HepG2 (cell line): ENCODE measurements around the gene CSTPP1. TPM values are rescaled to one million over a fixed set of nuclear protein-coding genes. Genes with fewer than 3 reads are reported as not detected.

Experiments used
- ATAC-seq: fragments of 200-7000 bp; cut with Tn5 transposase; 3 replicates; pipeline ENCODE4 v1.9.1; 2020; ENCODE audit warnings: mild to moderate bottlenecking, moderate library complexity
- BruUV-seq: library from RNA; stranded (reverse); fragments of 400-500 nt; replicated peaks from 2 replicates; lab custom pipeline; 2021; lab: Mats Ljungman, UMichigan
- CTCF ChIA-PET: fragments of 300-600 bp; formaldehyde crosslinking; extraction: SDS; loops from one replicate; lab custom pipeline; 2021; ENCODE audit warnings: low total read pairs, inconsistent platforms, low intra/inter-chr PET ratio; lab: Yijun Ruan, JAX
- POLR2A ChIA-PET: fragments of 350-600 bp; sonication (Branson Sonifier 250); formaldehyde crosslinking; loops from one replicate; lab custom pipeline; 2020; ENCODE audit warnings: antibody characterized with exemption, inconsistent platforms; lab: Yijun Ruan, JAX
- DNase-seq: peaks from one replicate; pipeline ENCODE4 v3.0.0-alpha.2; 2015; ENCODE audit warnings: low spot score
- FAIRE-seq: peaks from 3 replicates; lab custom pipeline; 2011; peaks lifted over from hg19 to GRCh38; lab: Jason Lieb, UNC
- H2AFZ ChIP-seq: one replicate; pipeline ENCODE4 v1.6.1; 2011; ENCODE audit warnings: low read length, inconsistent platforms
- H3K27ac ChIP-seq: fragments of 300-600 bp; 3 replicates; pipeline ENCODE4 v1.8.0; 2011; ENCODE audit warnings: mixed run types, mild to moderate bottlenecking, mixed read lengths, low read length, inconsistent platforms; ENCODE audit not compliant: insufficient read depth; ENCODE audit errors: extremely low read length
- H3K27me3 ChIP-seq, 2 experiments: fragments of 200-600 bp in 1 of 2; 2 replicates in 1 of 2; 3 replicates in 1 of 2; pipeline versions ENCODE4 v1.6.0 to v1.8.0; 2011; ENCODE audit warnings: low read length in 2 of 2, mild to moderate bottlenecking in 2 of 2, moderate library complexity in 2 of 2, inconsistent platforms in 1 of 2; ENCODE audit not compliant: insufficient read depth in 2 of 2, control insufficient read depth in 1 of 2
- H3K36me3 ChIP-seq, 2 experiments: fragments of 200-600 bp in 1 of 2; replicated peaks in 1 of 2; 2 replicates in 1 of 2; 3 replicates in 1 of 2; pipeline versions ENCODE4 v1.5.1 to v1.8.0; 2011; ENCODE audit warnings: low read length in 2 of 2, inconsistent platforms in 1 of 2; ENCODE audit not compliant: insufficient read depth in 2 of 2, control insufficient read depth in 1 of 2
- H3K4me1 ChIP-seq: 2 replicates; pipeline ENCODE4 v1.5.1; 2012; ENCODE audit warnings: low read length, inconsistent platforms; ENCODE audit not compliant: insufficient read depth
- H3K4me2 ChIP-seq: 2 replicates; pipeline ENCODE4 v1.6.0; 2011; ENCODE audit warnings: low read depth, low read length, inconsistent platforms
- H3K4me3 ChIP-seq, 3 experiments: fragments of 200-600 bp in 1 of 3; sonication (generic), shearing (Covaris generic) in 1 of 3; replicated peaks in 1 of 3; 2 replicates each; pipeline ENCODE4 v1.5.1; 2011 to 2016; ENCODE audit warnings: low read length in 3 of 3, inconsistent platforms in 2 of 3, low read depth in 2 of 3, mild to moderate bottlenecking in 2 of 3, control low read depth in 1 of 3, mixed read lengths in 1 of 3; ENCODE audit not compliant: insufficient read depth in 1 of 3
- H3K79me2 ChIP-seq: one replicate; pipeline ENCODE4 v1.6.1; 2011; ENCODE audit warnings: low read length, inconsistent platforms; ENCODE audit not compliant: insufficient read depth
- H3K9ac ChIP-seq: 2 replicates; pipeline ENCODE4 v1.6.0; 2011; ENCODE audit warnings: mild to moderate bottlenecking, low read depth, low read length, inconsistent platforms; ENCODE audit not compliant: insufficient read depth
- H3K9me3 ChIP-seq: 2 replicates; pipeline ENCODE4 v1.5.1; 2012; ENCODE audit warnings: mild to moderate bottlenecking, low read length
- H4K20me1 ChIP-seq: 2 replicates; pipeline ENCODE4 v1.6.0; 2011; ENCODE audit warnings: inconsistent platforms, mild to moderate bottlenecking, low read length, moderate library complexity; ENCODE audit not compliant: insufficient read depth
- ELF1 ChIP-seq: sonication (generic); formaldehyde crosslinking; IDR thresholded peaks from 2 replicates; pipeline ENCODE4 v1.4.0; 2020; ENCODE audit warnings: missing genetic modification reagents
- ELF4 ChIP-seq: sonication (generic); formaldehyde crosslinking; IDR thresholded peaks from 2 replicates; pipeline ENCODE4 v1.5.0; 2020; ENCODE audit warnings: missing genetic modification reagents, mild to moderate bottlenecking, moderate library complexity, borderline replicate concordance
- ETV5 ChIP-seq: IDR thresholded peaks from 2 replicates; pipeline ENCODE4 v1.6.1; 2018; ENCODE audit warnings: missing biosample characterization, missing genetic modification reagents, inconsistent platforms, borderline replicate concordance
- HDAC1 ChIP-seq: sonication (generic); formaldehyde crosslinking; IDR thresholded peaks from 2 replicates; pipeline ENCODE4 v1.5.1; 2020; ENCODE audit warnings: mild to moderate bottlenecking, missing genetic modification reagents
- IKZF4 ChIP-seq: sonication (generic); formaldehyde crosslinking; IDR thresholded peaks from 2 replicates; pipeline ENCODE4 v1.5.1; 2020; ENCODE audit warnings: borderline replicate concordance, mild to moderate bottlenecking, low read depth, missing genetic modification reagents; ENCODE audit errors: not compliant biosample characterization
- NFKB2 ChIP-seq: sonication (generic); formaldehyde crosslinking; IDR thresholded peaks from 2 replicates; pipeline ENCODE4 v1.4.0; 2020; ENCODE audit warnings: missing genetic modification reagents, borderline replicate concordance
- REPIN1 ChIP-seq: sonication (generic); formaldehyde crosslinking; IDR thresholded peaks from 2 replicates; pipeline ENCODE4 v1.8.0; 2022; ENCODE audit warnings: missing genetic modification reagents, low read depth, mild to moderate bottlenecking, borderline replicate concordance
- TCF7 ChIP-seq: sonication (generic); IDR thresholded peaks from 2 replicates; pipeline ENCODE4 v1.6.1; 2016; ENCODE audit warnings: antibody characterized with exemption, low read depth
- XBP1 ChIP-seq: sonication (generic); formaldehyde crosslinking; IDR thresholded peaks from 2 replicates; pipeline ENCODE4 v1.5.0; 2020; ENCODE audit warnings: missing genetic modification reagents
- ZMYM4 ChIP-seq: sonication (generic); formaldehyde crosslinking; IDR thresholded peaks from 2 replicates; pipeline ENCODE4 v1.8.1; 2023; ENCODE audit warnings: mild to moderate bottlenecking, missing genetic modification reagents
- ZNF329 ChIP-seq: sonication (generic); formaldehyde crosslinking; IDR thresholded peaks from 2 replicates; pipeline ENCODE4 v1.9.0; 2021; ENCODE audit warnings: low read depth, mild to moderate bottlenecking, missing genetic modification reagents
- ZNF577 ChIP-seq: sonication (generic); formaldehyde crosslinking; IDR thresholded peaks from 2 replicates; pipeline ENCODE4 v1.4.0; 2020; ENCODE audit warnings: mild to moderate bottlenecking, low read depth, missing genetic modification reagents, borderline replicate concordance
- WGBS: methylation state at CpG from one replicate; pipeline ENCODE4 v1.1.6; 2017; ENCODE audit warnings: low lambda C conversion rate; 5-methylcytosine and 5-hydroxymethylcytosine counted together
- in situ Hi-C: cut with HindIII; loops from 2 replicates; pipeline ENCODE4 v1.10.0; 2017; ENCODE audit warnings: low pct_unique_long_range_greater_than_20kb; ENCODE audit not compliant: extremely low pct_ligation_motif_present
- intact Hi-C: fragments of 100-400 bp; cut with micrococcal nuclease; formaldehyde crosslinking; loops from one replicate; pipeline ENCODE4 v1.10.0; 2022; ENCODE audit not compliant: unreplicated experiment
- polyA plus RNA-seq, 8 experiments: library from polyadenylated mRNA; depleted of rRNA in 3 of 8; stranded (reverse) in 7 of 8; unstranded in 1 of 8; fragments of >200 nt; fragmentation: Illumina TruSeq in 4 of 8; extraction: Trizol in 4 of 8; gene quantifications; 2 replicates each; pipeline versions ENCODE4 v1.2.1 to v1.2.3, GENCODE V29; 2011 to 2016; ENCODE audit warnings: low read depth in 4 of 8, missing spikeins in 1 of 8, mixed read lengths in 1 of 8; ENCODE audit not compliant: insufficient read depth in 1 of 8
- total RNA-seq, 5 experiments: library from RNA; depleted of rRNA; stranded (reverse); fragments of >200 nt; fragmentation: Illumina TruSeq; extraction: Trizol; gene quantifications; 2 replicates each; pipeline ENCODE4 v1.2.3, GENCODE V29; 2016; ENCODE audit warnings: low read depth in 1 of 5
- TF ChIP-seq, protein P1 (sequence below): fragments of 450-650 bp; IDR thresholded peaks from 2 replicates; pipeline ENCODE4 v1.6.1; 2017; ENCODE audit warnings: mild to moderate bottlenecking

The CSTPP1 gene
- total and polyA plus RNA-seq, 2 of the 13 experiments (the other 11 are each of a cell fraction or from before 2014, with no cell fraction given): 12.3 to 14.6 TPM

DNA sequence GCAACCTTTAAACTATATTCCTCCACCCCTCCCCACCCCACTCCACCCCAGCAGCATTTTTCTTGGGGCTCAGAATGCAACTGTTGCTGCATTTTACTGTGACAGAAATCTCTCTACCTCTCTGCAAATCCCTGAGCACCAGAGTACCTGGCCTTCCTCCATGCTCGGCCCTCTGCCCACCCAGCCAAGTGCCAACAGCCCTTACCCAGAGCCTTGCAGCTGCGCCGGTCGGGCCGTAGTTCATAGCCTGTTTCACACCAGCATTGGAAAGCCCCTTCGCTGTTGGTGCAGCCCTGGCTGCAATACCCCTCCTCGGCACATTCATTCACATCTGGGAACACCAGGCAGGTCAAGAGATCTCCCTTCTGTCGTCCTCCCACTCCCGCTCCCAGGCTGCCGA is 41.6 kb upstream of the CSTPP1 start:
- no peak for ATAC-seq

More for the DNA sequence above, 41.6 kb upstream of the CSTPP1 start:
- Histone ChIP-seq H3K36me3 (peaks cover 19 to 47% of the 10 kb centered on the region in 2 experiments; a peak in 4 of 5 replicates), H3K79me2 (no peaks in the 10 kb centered on the region), H4K20me1 (no peaks in the 10 kb centered on the region), H3K27me3 (no peaks in the 10 kb centered on the region), H3K9ac (no peak overlapping the region), H3K4me1 (no peaks in the 10 kb centered on the region), H3K4me3 (no peak overlapping the region), H3K9me3 (no peaks in the 10 kb centered on the region), H2AFZ (no peak overlapping the region), H3K4me2 (no peak overlapping the region), H3K27ac (no peak overlapping the region)
- 99% methylated on average over 10 of the region's 10 CpGs for WGBS
- intact Hi-C loops: no loop called here
- no TSS peak for BruUV-seq
- in situ Hi-C loops: no loop called here
- ChIA-PET CTCF (no interaction called here), POLR2A (no interaction called here)
- no peak for DNase-seq
- TF ChIP-seq HDAC1 (CRISPR knock-in tag): no peak
- TF ChIP-seq XBP1 (CRISPR knock-in tag): no peak
- no peak for TF ChIP-seq ELF1 (CRISPR knock-in tag)
- TF ChIP-seq TCF7: no peak
- no peak for TF ChIP-seq ZMYM4 (CRISPR knock-in tag)
- no peak for TF ChIP-seq IKZF4 (CRISPR knock-in tag)
- no peak for TF ChIP-seq ELF4 (CRISPR knock-in tag)
- no peak for TF ChIP-seq REPIN1 (CRISPR knock-in tag)
- TF ChIP-seq, protein P1, sequence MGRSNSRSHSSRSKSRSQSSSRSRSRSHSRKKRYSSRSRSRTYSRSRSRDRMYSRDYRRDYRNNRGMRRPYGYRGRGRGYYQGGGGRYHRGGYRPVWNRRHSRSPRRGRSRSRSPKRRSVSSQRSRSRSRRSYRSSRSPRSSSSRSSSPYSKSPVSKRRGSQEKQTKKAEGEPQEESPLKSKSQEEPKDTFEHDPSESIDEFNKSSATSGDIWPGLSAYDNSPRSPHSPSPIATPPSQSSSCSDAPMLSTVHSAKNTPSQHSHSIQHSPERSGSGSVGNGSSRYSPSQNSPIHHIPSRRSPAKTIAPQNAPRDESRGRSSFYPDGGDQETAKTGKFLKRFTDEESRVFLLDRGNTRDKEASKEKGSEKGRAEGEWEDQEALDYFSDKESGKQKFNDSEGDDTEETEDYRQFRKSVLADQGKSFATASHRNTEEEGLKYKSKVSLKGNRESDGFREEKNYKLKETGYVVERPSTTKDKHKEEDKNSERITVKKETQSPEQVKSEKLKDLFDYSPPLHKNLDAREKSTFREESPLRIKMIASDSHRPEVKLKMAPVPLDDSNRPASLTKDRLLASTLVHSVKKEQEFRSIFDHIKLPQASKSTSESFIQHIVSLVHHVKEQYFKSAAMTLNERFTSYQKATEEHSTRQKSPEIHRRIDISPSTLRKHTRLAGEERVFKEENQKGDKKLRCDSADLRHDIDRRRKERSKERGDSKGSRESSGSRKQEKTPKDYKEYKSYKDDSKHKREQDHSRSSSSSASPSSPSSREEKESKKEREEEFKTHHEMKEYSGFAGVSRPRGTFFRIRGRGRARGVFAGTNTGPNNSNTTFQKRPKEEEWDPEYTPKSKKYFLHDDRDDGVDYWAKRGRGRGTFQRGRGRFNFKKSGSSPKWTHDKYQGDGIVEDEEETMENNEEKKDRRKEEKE: no peak
- TF ChIP-seq NFKB2 (CRISPR knock-in tag): no peak
- TF ChIP-seq ZNF577 (CRISPR knock-in tag): no peak
- no peak for TF ChIP-seq ETV5
- no peak for TF ChIP-seq ZNF329 (CRISPR knock-in tag)
- no peak for FAIRE-seq
